ENCODE results near the gene GPD2. TPM values are rescaled to one million over a fixed set of nuclear protein-coding genes. Genes with fewer than 3 reads are reported as not detected.
A peak's percentile ranks its signal among the peaks of the same experiment; 100 is the strongest.

GPD2 gene
- total RNA-seq, 4 donors from 2014 or later = 67.3 to 160 (median 89.7) TPM

GRCh38 chr2:156456616-156457015 lies 20.4 kb downstream of the GPD2 start:
- Histone ChIP-seq H3K27me3 (no peaks in the 10 kb centered on the region), H3K36me3 (no peaks in the 10 kb centered on the region), H3K4me1 (peaks cover 4 to 68% (median 7%) of the 10 kb centered on the region in 3 donors), H3K9me3 (no peaks in the 10 kb centered on the region), H3K27ac (no peak overlapping the region), H3K4me3 (no peak overlapping the region)
- TF ChIP-seq POLR2A (IDR thresholded peaks at IDR 0.05) = no peak
- no peak for TF ChIP-seq CTCF (IDR thresholded peaks at IDR 0.05)
- 78 to 83% methylated on average over 3 of the region's 3 CpGs for WGBS, 2 donors
- intact Hi-C loops (cut with DNase I) = no loop called here
- DNase-seq = no peak

- no peak for DNase-seq
- Histone ChIP-seq H3K9me3 (no peaks in the 10 kb centered on the region), H3K4me1 (peaks cover 4 to 71% (median 7%) of the 10 kb centered on the region in 3 donors), H3K36me3 (no peaks in the 10 kb centered on the region), H3K4me3 (no peak overlapping the region), H3K27ac (peak overlapping the region in 3 of 4 donors; percentile 4 to 33 (median 19)), H3K27me3 (no peaks in the 10 kb centered on the region)
- TF ChIP-seq POLR2A (IDR thresholded peaks at IDR 0.05) (no peak), CTCF (IDR thresholded peaks at IDR 0.05) (peak in 1 of 6 experiments; percentile 9)
- intact Hi-C loops (cut with DNase I) = no loop called here
- WGBS, 2 donors = 65 to 78% methylated on average over 7 to 8 of the region's 8 CpGs
These were observed 21.6 kb downstream of the GPD2 start for GRCh38 chr2:156457523-156458517.

GRCh38 chr2:156459720-156460119 lies 23.5 kb downstream of the GPD2 start:
- WGBS, 2 donors = 82 to 85% methylated on average over 4 of the region's 4 CpGs
- no peak overlapping the region for H3K4me3 ChIP-seq
- H3K9me3 ChIP-seq = no peaks in the 10 kb centered on the region
- H3K36me3 ChIP-seq = no peaks in the 10 kb centered on the region
- no peaks in the 10 kb centered on the region for H3K27me3 ChIP-seq
- H3K4me1 ChIP-seq = peaks cover 12 to 80% (median 16%) of the 10 kb centered on the region in 3 donors
- intact Hi-C loops (cut with DNase I) = no loop called here
- no peak overlapping the region for H3K27ac ChIP-seq
- DNase-seq = no peak
- no peak for TF ChIP-seq POLR2A (IDR thresholded peaks at IDR 0.05)
- no peak for TF ChIP-seq CTCF (IDR thresholded peaks at IDR 0.05)

- no peaks in the 10 kb centered on the region for H3K27me3 ChIP-seq
- peaks cover 26 to 82% (median 41%) of the 10 kb centered on the region in 3 donors for H3K4me1 ChIP-seq
- H3K27ac ChIP-seq = peak overlapping the region in 2 of 4 donors; percentile 75 to 83
- no peaks in the 10 kb centered on the region for H3K9me3 ChIP-seq
- H3K4me3 ChIP-seq = no peak overlapping the region
- H3K36me3 ChIP-seq = no peaks in the 10 kb centered on the region
- 22 to 48% methylated on average over 1 of the region's 1 CpG for WGBS, 2 donors
- no peak for DNase-seq
- intact Hi-C loops (cut with DNase I) = no loop called here
- TF ChIP-seq CTCF (IDR thresholded peaks at IDR 0.05) = no peak
- TF ChIP-seq POLR2A (IDR thresholded peaks at IDR 0.05) = no peak
These were observed 27.9 kb downstream of the GPD2 start for GRCh38 chr2:156464106-156464505.

GRCh38 chr2:156465573-156465972 lies 29.4 kb downstream of the GPD2 start:
- no peak overlapping the region for H3K4me3 ChIP-seq
- no peaks in the 10 kb centered on the region for H3K36me3 ChIP-seq
- 37 to 51% methylated on average over 2 of the region's 2 CpGs for WGBS, 2 donors
- intact Hi-C loops (cut with DNase I) = no loop called here
- no peak for TF ChIP-seq CTCF (IDR thresholded peaks at IDR 0.05)
- TF ChIP-seq POLR2A (IDR thresholded peaks at IDR 0.05) = no peak
- H3K27me3 ChIP-seq = no peaks in the 10 kb centered on the region
- H3K4me1 ChIP-seq = peaks cover 26 to 84% (median 41%) of the 10 kb centered on the region in 3 donors
- no peak for DNase-seq
- H3K27ac ChIP-seq = peak overlapping the region; percentile 11 to 83 (median 54)
- H3K9me3 ChIP-seq = no peaks in the 10 kb centered on the region

Measured in esophagus squamous epithelium (tissue), 5 donors.